ENCODE results near the gene C19orf67. TPM values are rescaled to one million over a fixed set of nuclear protein-coding genes. Genes with fewer than 3 reads are reported as not detected.

Gene C19orf67
- total RNA-seq, result not detected in 2 replicates

GRCh38 chr19:14085309-14085995 is at the start of gene C19orf67:
C19orf67 (minus strand) TSS chr19:14085783; CDS start chr19:14085627, 156 bp downstream.

GRCh38 chr19:14117668-14118164 is 32.1 kb upstream of the C19orf67 start, which contains the start of gene PRKACA:
PRKACA (minus strand) TSS chr19:14117762; CDS start chr19:14117547, 215 bp downstream.

DNA sequence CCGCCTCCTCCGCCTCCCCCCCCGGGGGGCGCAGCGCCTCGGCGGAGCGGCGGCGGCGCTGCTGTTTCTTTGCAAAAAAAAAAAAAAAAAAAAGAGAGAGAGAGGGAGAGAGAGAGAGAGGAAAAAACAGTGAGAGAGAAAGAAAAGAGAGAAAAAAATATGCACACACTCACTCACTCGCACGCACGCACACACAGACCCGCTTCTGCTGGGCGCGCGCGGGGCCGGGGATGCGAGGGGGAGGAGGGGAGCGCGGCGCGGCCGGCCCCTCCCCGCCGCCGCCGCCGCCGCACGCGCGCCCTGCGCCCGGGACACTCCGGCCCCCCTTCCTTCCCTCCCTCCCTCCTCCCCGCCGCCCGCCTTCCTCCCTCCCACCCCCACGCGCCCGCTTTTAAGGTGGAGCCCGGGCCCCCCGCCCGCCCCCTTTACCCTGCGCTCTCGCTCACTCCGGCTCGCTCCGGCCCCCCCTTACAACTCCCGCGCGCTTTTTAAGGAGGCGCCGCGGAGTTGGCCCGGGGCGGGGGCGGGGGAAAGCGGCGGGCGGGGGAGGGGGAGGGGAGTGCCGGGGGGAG is 5.0 kb upstream of the C19orf67 start, which contains the start of gene SAMD1:
SAMD1 (minus strand) TSS at position 243 of the 572 bp plus-strand sequence.

DNA sequence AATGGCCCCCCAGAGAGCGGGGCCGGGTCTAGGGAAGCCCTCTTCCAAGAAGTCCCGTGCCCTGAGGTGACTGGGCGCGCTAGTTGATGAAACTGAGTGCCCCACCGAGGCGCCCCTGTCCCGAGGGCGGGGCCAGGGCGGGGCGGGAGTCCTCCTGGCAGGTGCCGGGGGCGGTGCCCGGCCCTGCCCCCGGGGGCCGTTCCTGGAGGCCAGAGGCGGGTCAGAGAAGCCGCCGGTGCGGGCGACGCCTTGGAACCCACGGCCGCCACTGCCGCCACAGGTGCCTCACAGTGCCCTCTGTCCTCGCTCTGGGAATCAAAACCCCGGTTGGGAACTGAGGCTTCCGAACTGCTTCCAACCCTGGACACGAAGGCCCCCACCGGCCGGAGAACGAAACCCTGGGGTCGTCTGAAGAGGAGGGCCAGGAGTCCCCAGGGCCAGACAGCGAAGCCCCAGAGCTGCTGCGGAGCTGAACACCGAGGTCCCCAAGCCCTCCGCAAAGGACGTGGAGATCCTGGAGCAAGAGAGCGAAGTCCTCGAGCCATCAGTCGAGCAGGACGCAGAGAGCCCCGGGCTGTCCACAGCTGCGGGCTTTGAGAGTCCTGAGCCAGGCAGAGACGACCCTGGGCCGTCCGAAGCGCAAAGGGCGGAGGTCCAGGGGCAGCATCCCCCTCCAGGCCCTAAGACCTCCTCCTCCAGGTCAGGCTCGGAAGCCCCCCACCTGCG is 12.9 kb downstream of the C19orf67 start, which contains the start of gene MISP3:
MISP3 (plus strand) TSS at position 252 of the 726 bp plus-strand sequence. CDS start 524 bp downstream, outside the sequence.

DNA sequence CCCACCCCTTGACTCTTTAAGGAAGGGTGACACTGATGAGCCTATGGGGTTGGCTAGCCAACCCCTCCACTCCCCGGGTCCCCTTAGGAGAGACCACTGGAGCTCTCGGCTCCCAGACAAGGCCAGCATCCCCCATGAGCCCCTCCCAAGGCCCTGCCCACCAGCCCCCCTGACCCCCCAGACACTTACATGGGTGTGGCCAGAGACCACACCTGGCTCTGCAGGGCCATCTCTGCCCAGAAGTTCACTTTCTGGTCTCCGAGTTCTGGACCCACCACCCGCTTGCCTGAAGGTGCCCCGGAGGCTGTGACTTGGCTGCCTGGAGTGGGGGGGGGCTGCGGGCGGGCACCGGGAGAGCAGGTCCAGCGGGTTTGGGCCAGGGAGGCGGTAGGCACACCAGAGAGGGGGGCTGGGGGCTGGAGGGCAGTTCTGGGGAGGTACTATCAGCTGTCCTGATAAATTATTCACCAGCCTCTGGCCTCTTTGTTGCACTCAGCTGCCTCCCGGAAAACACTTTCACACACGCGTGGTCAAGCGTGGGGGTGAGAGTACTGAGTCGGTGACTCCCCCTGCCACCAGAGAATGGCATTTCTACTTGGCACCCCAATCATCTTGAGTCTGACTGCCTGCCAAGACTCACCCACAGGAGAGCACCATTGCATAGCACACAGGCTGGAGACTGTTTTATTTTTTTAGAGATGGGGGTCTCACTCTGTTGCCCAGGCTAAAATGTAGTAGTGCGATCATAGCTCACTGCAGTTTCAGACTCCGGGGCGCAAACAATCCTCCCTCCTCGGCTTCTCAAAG is 23.6 kb downstream of the C19orf67 start, which contains the start of gene PALM3:
PALM3 (minus strand) TSS at position 326 of the 807 bp plus-strand sequence; CDS start at position 230, 96 bp downstream.

GRCh38 chr19:14031719-14032480 is 53.7 kb downstream of the C19orf67 start, which contains the start of gene IL27RA:
IL27RA (plus strand) TSS chr19:14031762; CDS start chr19:14031873, 111 bp downstream.

Other genes starting within 250 kb of the C19orf67 start
- gene NANOS3, start 208.6 kb downstream of the C19orf67 start, total RNA-seq, result not detected in 2 replicates
- gene BRME1, start 179.7 kb downstream of the C19orf67 start, total RNA-seq, result 0.19 and 0.20 TPM in 2 replicates
- 14.4 and 20.3 TPM in 2 replicates for gene CC2D1A, start 179.6 kb downstream of the C19orf67 start, total RNA-seq
- 5.7 and 8.3 TPM in 2 replicates for gene PODNL1, start 147.4 kb downstream of the C19orf67 start, total RNA-seq
- gene DCAF15, start 133.3 kb downstream of the C19orf67 start, total RNA-seq, result 8.2 and 9.0 TPM in 2 replicates
- gene RFX1, start 79.5 kb downstream of the C19orf67 start, total RNA-seq, result 3.9 and 4.5 TPM in 2 replicates
- not detected in 2 replicates for gene RLN3, start 57.6 kb downstream of the C19orf67 start, total RNA-seq
- 1.9 and 3.2 TPM in 2 replicates for gene IL27RA, start 54.0 kb downstream of the C19orf67 start, total RNA-seq
- 0.37 TPM in 1 of 2 replicates, not detected in the other for gene PALM3, start 23.7 kb downstream of the C19orf67 start, total RNA-seq
- gene MISP3, start 13.0 kb downstream of the C19orf67 start, total RNA-seq, result 1.4 and 1.8 TPM in 2 replicates
- 38.7 and 44.5 TPM in 2 replicates for gene SAMD1, start 5.0 kb upstream of the C19orf67 start, total RNA-seq
- gene PRKACA, start 32.0 kb upstream of the C19orf67 start, total RNA-seq, result 77.6 and 82.4 TPM in 2 replicates
- gene ASF1B, start 50.8 kb upstream of the C19orf67 start, total RNA-seq, result 3.7 and 6.3 TPM in 2 replicates
- gene ADGRL1, start 120.4 kb upstream of the C19orf67 start, total RNA-seq, result 22.0 and 22.7 TPM in 2 replicates